Heart left ventricle (tissue), 13 donors: ENCODE measurements around the gene OR6M1.

Experiments used
- POLR2A ChIP-seq, 2 donors: fragments of 450-650 bp; IDR thresholded peaks; one replicate each; pipeline ENCODE4 v1.6.1; 2017; ENCODE audit warnings: antibody characterized with exemption in 2 of 2, mild to moderate bottlenecking in 2 of 2, moderate library complexity in 2 of 2
- TF ChIP-seq, protein P1 (sequence below), 12 donors: fragments of 200-600 bp; sonication (generic) in 4 of 12; IDR thresholded peaks; one replicate each; pipeline versions ENCODE4 v1.5.0 to v1.8.0; 2018 to 2022; ENCODE audit warnings: antibody characterized with exemption in 12 of 12, mild to moderate bottlenecking in 5 of 12
- donor health status: ischemic (EF 13 %, LVEDD 7.1; RV severe dilation, severe dysfunction).
- donor health status: DM: no; HTN: yes; CAD: no.
- donor health status: DM: no; HTN: no; CAD: no.
- donor health status: ischemic (EF 25% LVEDD 6.9; RV normal size, moderate dysfunction).
- donor health status: ischemic (EF 25% LVEDD 5.7; RV mildly dilated, moderate dysfunction).
- donor health status: ischemic (EF 35%, LVEDD 5.7; RV mildly dilated, moderate dysfunction).
- donor health status: nonischemic (EF 11% LVEDD 7.7; RV severe dilation, severe dysfunction).
- donor health status: DM: yes; HTN: yes; CAD: no.
- donor health status: PGD.
- donor health status: ischemic (EF 29% LVEDD 5.4; RV normal size, mild dysfunction).
- donor health status: nonischemic (EF 23%, LVEDD 6.1; RV moderate dilation, normal function).

- no peak for TF ChIP-seq POLR2A (IDR thresholded peaks at IDR 0.05)
- TF ChIP-seq, protein P1, sequence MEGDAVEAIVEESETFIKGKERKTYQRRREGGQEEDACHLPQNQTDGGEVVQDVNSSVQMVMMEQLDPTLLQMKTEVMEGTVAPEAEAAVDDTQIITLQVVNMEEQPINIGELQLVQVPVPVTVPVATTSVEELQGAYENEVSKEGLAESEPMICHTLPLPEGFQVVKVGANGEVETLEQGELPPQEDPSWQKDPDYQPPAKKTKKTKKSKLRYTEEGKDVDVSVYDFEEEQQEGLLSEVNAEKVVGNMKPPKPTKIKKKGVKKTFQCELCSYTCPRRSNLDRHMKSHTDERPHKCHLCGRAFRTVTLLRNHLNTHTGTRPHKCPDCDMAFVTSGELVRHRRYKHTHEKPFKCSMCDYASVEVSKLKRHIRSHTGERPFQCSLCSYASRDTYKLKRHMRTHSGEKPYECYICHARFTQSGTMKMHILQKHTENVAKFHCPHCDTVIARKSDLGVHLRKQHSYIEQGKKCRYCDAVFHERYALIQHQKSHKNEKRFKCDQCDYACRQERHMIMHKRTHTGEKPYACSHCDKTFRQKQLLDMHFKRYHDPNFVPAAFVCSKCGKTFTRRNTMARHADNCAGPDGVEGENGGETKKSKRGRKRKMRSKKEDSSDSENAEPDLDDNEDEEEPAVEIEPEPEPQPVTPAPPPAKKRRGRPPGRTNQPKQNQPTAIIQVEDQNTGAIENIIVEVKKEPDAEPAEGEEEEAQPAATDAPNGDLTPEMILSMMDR (IDR thresholded peaks at IDR 0.05): no peak
Observed at GRCh38 chr11:123829745-123830144, 23.6 kb upstream of the OR6M1 start.
